Femur (tissue), 1 donor: ENCODE data around the gene ADGRE1.

Experiments
- DNase-seq: peaks from one replicate; pipeline ENCODE4 v3.0.0-alpha.2; 2017

ADGRE1 gene

GRCh38 chr19:6956573-6956972, 69.2 kb downstream of the ADGRE1 start:
- no peak for DNase-seq

- DNase-seq = no peak
Observed at GRCh38 chr19:6958791-6959190, 71.4 kb downstream of the ADGRE1 start.

- no peak for DNase-seq
Observed at GRCh38 chr19:6963244-6963852, 76.0 kb downstream of the ADGRE1 start.

- no peak for DNase-seq
Observed at GRCh38 chr19:6963937-6964336, 76.6 kb downstream of the ADGRE1 start.

- DNase-seq = no peak
Observed at GRCh38 chr19:6967967-6968366, 80.6 kb downstream of the ADGRE1 start.

GRCh38 chr19:6969490-6969889, 82.1 kb downstream of the ADGRE1 start:
- no peak for DNase-seq

GRCh38 chr19:6970021-6970420, 82.6 kb downstream of the ADGRE1 start:
- no peak for DNase-seq

- no peak for DNase-seq
Observed at GRCh38 chr19:6970443-6970842, 83.1 kb downstream of the ADGRE1 start.

GRCh38 chr19:6971366-6971765, 84.0 kb downstream of the ADGRE1 start:
- DNase-seq = no peak

GRCh38 chr19:6976197-6976596, 88.8 kb downstream of the ADGRE1 start:
- no peak for DNase-seq

- no peak for DNase-seq
Observed at GRCh38 chr19:6979399-6979798, 92.0 kb downstream of the ADGRE1 start.

GRCh38 chr19:6983448-6983847, 96.1 kb downstream of the ADGRE1 start:
- no peak for DNase-seq

- DNase-seq = no peak
Observed at GRCh38 chr19:6987850-6988249, 100.5 kb downstream of the ADGRE1 start.

- DNase-seq = no peak
Observed at GRCh38 chr19:6988257-6988656, 100.9 kb downstream of the ADGRE1 start.
